Motor neuron (in vitro differentiated cells): ENCODE measurements around the gene MIOS. TPM values are rescaled to one million over a fixed set of nuclear protein-coding genes. Genes with fewer than 3 reads are reported as not detected.

Source experiments
- ATAC-seq, 8 experiments: fragments of 200-7000 bp; cut with Tn5 transposase; replicated peaks in 6 of 8; 2 replicates each; pipeline ENCODE4 v1.8.0; 2021; ENCODE audit warnings: mild to moderate bottlenecking in 8 of 8, moderate library complexity in 8 of 8
- H3K27ac ChIP-seq, 2 donors: fragments of 250-450 bp; sonication (Bioruptor Pico); 2 replicates each; pipeline ENCODE4 v1.9.0; 2021; ENCODE audit warnings: antibody characterized with exemption in 2 of 2, mild to moderate bottlenecking in 2 of 2, moderate library complexity in 1 of 2
- H3K4me1 ChIP-seq, 2 donors: fragments of 250-450 bp; sonication (Bioruptor Pico); replicated peaks in 1 of 2; 2 replicates each; pipeline ENCODE4 v1.6.1; 2021; ENCODE audit warnings: antibody characterized with exemption in 2 of 2, mild to moderate bottlenecking in 2 of 2, moderate library complexity in 1 of 2
- H3K4me3 ChIP-seq, 5 donors: fragments of 250-450 bp; sonication (Bioruptor Pico); 2 replicates each; pipeline ENCODE4 v1.9.0; 2021; ENCODE audit warnings: antibody characterized with exemption in 5 of 5, mild to moderate bottlenecking in 5 of 5, moderate library complexity in 4 of 5
- WGBS, 10 experiments: fragments of 450-650 bp; shearing (Covaris generic); methylation state at CpG; one replicate each; pipeline ENCODE4 v1.0.0; 2022; 5-methylcytosine and 5-hydroxymethylcytosine counted together
- in situ Hi-C, 9 experiments: fragments of 400-800 bp; cut with MboI; loops; one replicate each; pipeline ENCODE4 v1.15.0; 2021; ENCODE audit warnings: low sequenced_read_pairs in 9 of 9, low pct_unique_long_range_greater_than_20kb in 2 of 9; ENCODE audit not compliant: unreplicated experiment in 9 of 9
- total RNA-seq, 8 experiments: library from RNA; unstranded; fragments of 300-600 nt; gene quantifications; 2 replicates each; pipeline versions ENCODE4 v1.2.3 to v1.2.4, GENCODE V29; 2022

Gene MIOS
- total RNA-seq, 8 experiments from 2014 or later = 8.1 to 30.3 (median 25.4) TPM

DNA sequence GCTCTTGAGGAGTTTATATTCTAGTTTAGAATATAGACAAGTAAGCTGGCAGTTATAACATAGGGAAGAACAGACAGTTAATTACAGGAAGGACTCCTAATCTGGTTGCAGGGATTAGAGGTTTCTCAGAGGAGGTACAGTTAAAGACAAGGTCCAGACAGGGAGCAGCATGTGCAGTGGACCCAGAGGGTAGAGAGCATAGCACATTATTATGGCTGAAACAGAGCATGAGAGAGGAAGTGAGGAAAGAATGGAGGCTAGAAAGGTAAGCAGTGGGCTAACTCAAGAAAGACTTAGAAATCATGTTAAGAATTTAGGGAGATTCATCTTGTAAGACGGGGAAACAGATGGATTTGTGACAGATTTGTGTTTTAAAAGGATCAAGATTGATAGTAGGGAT lies 9.7 kb downstream of the MIOS start:
- in situ Hi-C loops = loop anchor here in 1 of 9 experiments (25.0 kb wide), 1 partner anchor 636 kb away; no protein-coding TSS in a partner anchor
- no peaks in the 10 kb centered on the region for H3K4me1 ChIP-seq
- no peak overlapping the region for H3K4me3 ChIP-seq
- ATAC-seq = no peak
- H3K27ac ChIP-seq = no peak overlapping the region
- 78 to 100% (median 100%) methylated on average over 1 of the region's 1 CpG; no CpG with 5 or more reads in 4 of the 10 experiments for WGBS, 10 experiments

DNA sequence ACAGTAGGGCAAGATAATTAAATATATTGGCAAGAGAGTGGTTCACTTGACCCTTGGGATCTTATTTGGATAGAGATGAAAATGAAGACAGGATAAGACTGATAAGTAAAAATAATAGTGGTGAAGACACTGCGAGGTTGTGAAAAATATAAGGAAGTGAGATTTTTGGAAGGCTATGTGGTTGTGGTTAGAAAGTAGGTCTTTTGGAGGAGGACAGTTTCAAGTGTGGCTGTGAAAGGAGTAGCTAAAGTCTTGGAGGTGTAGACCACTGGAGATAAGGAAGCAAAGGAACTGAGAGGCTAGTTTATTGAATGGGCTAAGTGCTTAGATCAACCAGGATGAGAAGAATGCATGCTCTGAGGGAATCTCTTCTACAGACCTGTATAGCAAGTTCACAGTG lies 11.2 kb downstream of the MIOS start:
- H3K4me3 ChIP-seq = no peak overlapping the region
- ATAC-seq = no peak
- no peak overlapping the region for H3K27ac ChIP-seq
- 69 to 100% (median 100%) methylated on average over 1 of the region's 1 CpG; no CpG with 5 or more reads in 2 of the 10 experiments for WGBS, 10 experiments
- in situ Hi-C loops = loop anchor here in 1 of 9 experiments (25.0 kb wide), 1 partner anchor 634 kb away; no protein-coding TSS in a partner anchor
- no peaks in the 10 kb centered on the region for H3K4me1 ChIP-seq

DNA sequence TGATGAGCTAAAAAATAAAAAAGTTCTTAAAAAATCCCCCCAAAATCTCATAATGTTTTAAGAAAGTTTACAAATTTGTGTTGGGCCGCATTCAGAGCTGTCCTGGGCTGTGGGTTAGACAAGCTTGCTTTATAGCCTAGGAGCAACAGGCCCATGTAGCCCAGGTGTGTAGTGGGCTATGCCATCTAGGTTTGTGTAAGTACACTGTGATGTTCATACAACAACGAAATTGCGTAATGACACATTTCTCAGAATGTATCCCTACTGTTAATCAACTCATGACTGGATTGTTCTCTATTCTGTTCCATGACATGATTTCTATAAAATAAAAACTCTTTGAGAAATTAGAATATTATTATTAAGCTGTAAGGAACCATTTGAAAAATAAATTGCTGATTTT lies 13.0 kb downstream of the MIOS start:
- WGBS, 10 experiments = 80 to 100% (median 100%) methylated on average over 1 to 3 of the region's 3 CpGs; no CpG with 5 or more reads in 3 of the 10 experiments
- no peak overlapping the region for H3K4me3 ChIP-seq
- H3K27ac ChIP-seq = no peak overlapping the region
- in situ Hi-C loops = loop anchor here in 1 of 9 experiments (25.0 kb wide), 1 partner anchor 633 kb away; no protein-coding TSS in a partner anchor
- H3K4me1 ChIP-seq = no peaks in the 10 kb centered on the region
- ATAC-seq = no peak

DNA sequence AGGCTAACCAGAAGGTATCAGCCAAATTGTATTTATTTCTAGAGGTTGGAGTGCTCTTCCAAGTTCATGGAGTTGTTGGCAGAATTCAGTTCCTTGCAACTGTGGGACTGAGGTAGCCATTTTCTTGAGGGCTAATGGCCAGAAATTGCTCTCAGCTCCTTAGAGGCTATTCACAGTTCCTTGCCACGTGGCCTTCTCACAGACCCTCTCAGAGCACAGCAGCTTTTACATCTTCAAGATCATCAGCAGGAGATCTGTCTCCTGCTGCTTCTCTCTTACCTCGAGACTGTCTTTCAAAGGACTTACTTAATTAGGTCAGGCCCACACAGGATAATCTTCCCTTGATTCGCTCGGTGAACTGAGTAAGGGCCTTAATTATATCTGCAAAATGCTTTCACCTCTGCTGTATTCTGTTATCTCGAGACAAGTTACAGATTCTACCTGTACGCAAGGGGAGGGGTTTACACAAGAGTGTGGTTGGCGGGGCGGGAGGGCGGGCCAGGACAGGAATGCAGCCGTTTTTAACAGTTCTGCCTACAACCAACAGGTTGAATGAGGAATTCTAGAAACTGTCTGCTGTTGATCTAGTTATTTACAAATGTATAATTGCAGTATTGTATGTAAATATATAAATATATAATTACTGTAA lies 15.0 kb downstream of the MIOS start:
- no peak overlapping the region for H3K27ac ChIP-seq
- H3K4me3 ChIP-seq = no peak overlapping the region
- no peak for ATAC-seq
- WGBS, 10 experiments = 29 to 90% (median 74%) methylated on average over 1 to 6 of the region's 10 CpGs; no CpG with 5 or more reads in 3 of the 10 experiments
- H3K4me1 ChIP-seq = no peaks in the 10 kb centered on the region
- in situ Hi-C loops = loop anchor here in 1 of 9 experiments (25.0 kb wide), 1 partner anchor 631 kb away; no protein-coding TSS in a partner anchor

DNA sequence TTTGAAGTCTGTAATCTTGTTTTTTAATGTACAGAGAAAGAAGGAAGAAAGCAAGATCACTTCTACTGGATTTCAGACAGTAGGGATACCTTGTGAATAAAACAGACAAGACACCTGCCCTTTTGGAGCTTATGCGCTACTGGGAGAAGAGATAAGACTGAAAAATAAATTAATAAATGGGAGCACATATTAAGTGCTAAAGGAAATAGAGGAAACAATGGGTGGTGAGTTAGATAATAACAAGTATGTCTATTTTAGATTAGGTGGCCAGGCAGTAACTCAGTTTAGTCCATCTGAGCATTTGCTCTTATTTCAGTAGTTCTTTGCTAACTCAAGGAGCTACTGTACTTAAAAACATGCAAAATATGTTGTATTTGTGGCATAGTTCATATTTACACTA lies 15.9 kb downstream of the MIOS start:
- in situ Hi-C loops = loop anchor here in 1 of 9 experiments (25.0 kb wide), 1 partner anchor 630 kb away; no protein-coding TSS in a partner anchor
- Histone ChIP-seq H3K4me1 (no peaks in the 10 kb centered on the region), H3K4me3 (no peak overlapping the region), H3K27ac (no peak overlapping the region)
- no peak for ATAC-seq
- WGBS, 10 experiments = 92 to 100% (median 100%) methylated on average over 1 of the region's 1 CpG; no CpG with 5 or more reads in 1 of the 10 experiments

DNA sequence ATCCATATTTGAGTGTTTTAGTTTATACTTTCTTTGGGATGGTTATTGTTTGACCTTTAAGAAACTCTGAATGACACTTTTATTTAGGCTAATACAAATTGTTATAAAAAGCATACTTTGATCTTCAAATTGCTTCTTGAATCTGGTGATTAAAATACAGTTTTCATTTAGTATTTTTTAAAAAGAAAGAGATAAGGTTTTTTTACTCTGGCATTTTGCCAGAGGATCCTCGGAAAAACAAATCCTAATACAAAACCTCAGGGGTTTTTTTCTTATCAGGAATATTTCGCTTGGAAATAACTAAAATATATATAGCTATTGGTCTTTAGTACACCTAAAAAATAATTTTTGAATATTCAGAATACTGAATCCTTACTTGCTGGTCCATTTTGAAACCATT lies 17.0 kb downstream of the MIOS start:
- in situ Hi-C loops = loop anchor here in 1 of 9 experiments (25.0 kb wide), 1 partner anchor 629 kb away; no protein-coding TSS in a partner anchor
- no peak for ATAC-seq
- 85 to 100% (median 96%) methylated on average over 2 of the region's 2 CpGs for WGBS, 10 experiments
- no peak overlapping the region for H3K27ac ChIP-seq
- H3K4me3 ChIP-seq = no peak overlapping the region
- no peaks in the 10 kb centered on the region for H3K4me1 ChIP-seq

DNA sequence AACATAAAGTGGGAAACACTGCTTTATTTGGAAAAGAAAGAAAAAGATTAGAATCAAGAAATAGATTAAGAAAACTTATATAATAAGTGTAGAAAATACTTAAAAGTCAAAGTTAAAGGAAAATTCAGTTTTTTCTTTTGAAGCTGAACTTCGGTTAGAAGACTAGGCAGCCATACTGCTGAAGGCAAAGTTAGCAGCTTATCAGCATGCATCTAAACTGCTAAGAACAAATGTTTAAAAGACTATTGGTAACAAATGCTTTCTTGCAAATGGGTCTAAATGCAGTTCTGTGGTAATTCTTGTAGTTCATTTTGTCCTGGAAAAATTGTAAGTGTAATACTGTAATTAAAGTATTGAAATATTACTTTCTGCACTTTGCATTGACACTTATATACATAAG lies 18.0 kb downstream of the MIOS start:
- no peak overlapping the region for H3K4me3 ChIP-seq
- no peak overlapping the region for H3K27ac ChIP-seq
- H3K4me1 ChIP-seq = no peaks in the 10 kb centered on the region
- in situ Hi-C loops = loop anchor here in 1 of 9 experiments (25.0 kb wide), 1 partner anchor 628 kb away; no protein-coding TSS in a partner anchor
- ATAC-seq = no peak
- 60 to 100% (median 90%) methylated on average over 1 of the region's 1 CpG for WGBS, 10 experiments

DNA sequence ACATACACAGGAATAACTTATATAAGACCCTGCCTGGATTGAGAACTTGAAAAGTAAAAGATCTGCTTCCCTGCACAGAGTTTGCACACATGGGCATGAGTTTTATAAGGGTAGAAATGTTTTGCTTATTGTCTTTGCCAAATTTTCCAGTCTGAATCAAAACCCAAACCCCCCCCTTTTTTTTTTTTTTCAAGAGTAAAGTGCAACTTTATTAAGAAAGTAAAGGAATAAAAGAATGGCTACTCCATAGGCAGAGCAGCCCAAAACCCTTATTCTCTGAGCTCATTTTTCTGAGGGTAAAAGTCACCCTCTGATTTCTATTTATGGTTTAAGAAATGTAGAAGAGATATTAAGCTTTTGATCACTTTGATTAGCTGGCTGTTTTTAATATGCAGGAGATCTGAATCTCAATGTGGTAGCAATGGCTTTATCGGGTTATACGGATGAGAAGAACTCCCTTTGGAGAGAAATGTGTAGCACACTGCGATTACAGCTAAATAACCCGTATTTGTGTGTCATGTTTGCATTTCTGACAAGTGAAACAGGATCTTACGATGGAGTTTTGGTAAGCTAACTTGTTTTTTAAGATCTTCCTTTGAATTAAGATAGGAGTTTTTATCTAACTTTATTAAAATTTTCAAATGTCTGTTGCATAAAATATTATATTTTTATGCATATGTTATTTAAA lies 18.7 kb downstream of the MIOS start:
- no peak overlapping the region for H3K27ac ChIP-seq
- H3K4me3 ChIP-seq = no peak overlapping the region
- H3K4me1 ChIP-seq = no peaks in the 10 kb centered on the region
- 92 to 100% (median 96%) methylated on average over 3 to 5 of the region's 5 CpGs for WGBS, 10 experiments
- no peak for ATAC-seq
- in situ Hi-C loops = loop anchor here in 1 of 9 experiments (25.0 kb wide), 1 partner anchor 627 kb away; no protein-coding TSS in a partner anchor

DNA sequence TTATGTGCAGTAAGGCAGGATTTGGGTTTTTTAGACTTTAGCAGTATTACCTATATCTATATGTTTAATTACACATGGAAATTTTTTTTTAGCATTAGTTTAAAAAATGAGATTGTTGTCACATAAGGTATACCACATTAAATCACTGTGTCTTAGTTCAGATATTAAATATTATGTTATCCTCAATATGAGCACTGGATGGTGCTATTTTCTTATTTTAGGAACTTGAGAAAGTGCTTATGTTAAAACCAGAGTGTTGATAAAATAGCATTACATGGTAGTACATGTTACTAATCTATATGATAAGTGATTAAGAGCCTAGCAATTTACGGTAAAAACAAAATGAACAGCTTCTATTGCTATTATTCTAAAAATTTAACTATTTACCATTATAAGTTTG lies 28.8 kb downstream of the MIOS start:
- Histone ChIP-seq H3K4me3 (no peak overlapping the region), H3K4me1 (no peaks in the 10 kb centered on the region), H3K27ac (no peak overlapping the region)
- 29 to 100% (median 83%) methylated on average over 1 of the region's 1 CpG; no CpG with 5 or more reads in 3 of the 10 experiments for WGBS, 10 experiments
- ATAC-seq = peak in 2 of 8 experiments; percentile 34 to 46
- in situ Hi-C loops = loop anchor here in 1 of 9 experiments (25.0 kb wide), 1 partner anchor 617 kb away; no protein-coding TSS in a partner anchor

DNA sequence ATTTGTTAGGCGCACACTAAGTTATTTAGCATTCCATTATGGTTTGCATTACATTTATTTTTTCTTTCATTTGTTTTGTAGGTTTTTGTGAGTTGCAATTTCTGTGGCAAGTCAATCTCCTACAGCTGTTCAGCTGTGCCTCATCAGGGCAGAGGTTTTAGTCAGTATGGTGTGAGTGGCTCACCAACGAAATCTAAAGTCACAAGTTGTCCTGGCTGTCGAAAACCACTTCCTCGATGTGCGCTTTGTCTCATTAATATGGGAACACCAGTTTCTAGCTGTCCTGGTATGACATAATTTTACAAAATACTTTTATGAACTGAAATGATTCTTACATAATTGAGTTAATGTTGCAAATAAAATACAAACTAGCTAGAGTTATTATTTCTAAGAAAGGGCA lies 29.5 kb downstream of the MIOS start:
- no peak overlapping the region for H3K27ac ChIP-seq
- no peak for ATAC-seq
- no peak overlapping the region for H3K4me3 ChIP-seq
- 87 to 100% (median 96%) methylated on average over 3 to 5 of the region's 5 CpGs; no CpG with 5 or more reads in 1 of the 10 experiments for WGBS, 10 experiments
- in situ Hi-C loops = loop anchor here in 1 of 9 experiments (25.0 kb wide), 1 partner anchor 616 kb away; no protein-coding TSS in a partner anchor
- no peaks in the 10 kb centered on the region for H3K4me1 ChIP-seq

DNA sequence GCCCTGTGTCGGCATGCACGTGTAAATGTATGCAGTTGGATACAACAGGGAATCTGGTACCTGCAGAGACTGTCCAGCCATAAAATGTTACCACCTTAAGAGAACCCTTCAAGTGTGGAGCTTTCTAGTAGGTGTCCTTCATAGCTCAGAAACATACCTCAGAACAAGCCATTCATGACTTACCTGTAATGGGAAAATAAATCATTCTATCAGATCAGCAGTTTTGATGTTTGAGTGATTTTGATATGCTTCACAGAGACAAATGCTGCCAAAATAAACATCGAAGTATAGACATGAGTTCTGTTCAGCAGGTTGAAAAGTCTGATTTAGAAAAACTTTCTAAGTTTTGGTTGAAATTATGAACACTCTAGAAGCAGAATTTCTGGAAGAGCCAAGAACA lies 40.3 kb downstream of the MIOS start:
- H3K27ac ChIP-seq = no peak overlapping the region
- in situ Hi-C loops = no loop called here
- no peaks in the 10 kb centered on the region for H3K4me1 ChIP-seq
- no peak overlapping the region for H3K4me3 ChIP-seq
- no peak for ATAC-seq
- WGBS, 10 experiments = 44 to 100% (median 97%) methylated on average over 1 to 3 of the region's 3 CpGs

DNA sequence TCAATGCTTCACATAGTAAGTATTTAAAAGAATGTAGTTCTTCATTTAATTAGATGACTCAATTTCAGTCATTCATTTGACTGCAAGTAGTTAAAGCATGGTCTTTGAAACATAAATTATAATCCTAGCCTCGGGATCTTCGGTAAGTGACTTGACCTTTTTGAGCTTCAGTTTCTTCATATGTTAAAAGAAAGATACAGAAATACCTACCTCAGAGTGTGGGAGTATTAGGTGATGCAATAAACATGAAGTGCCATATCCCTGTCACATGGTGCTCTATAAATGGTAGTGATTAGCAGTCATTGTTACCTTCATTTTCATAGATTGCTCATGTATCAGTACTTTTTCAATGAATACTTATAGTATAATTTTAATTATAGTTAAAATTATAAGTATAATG lies 42.6 kb downstream of the MIOS start:
- no peak overlapping the region for H3K4me3 ChIP-seq
- no peak for ATAC-seq
- 38 to 100% (median 87%) methylated on average over 1 to 2 of the region's 2 CpGs; no CpG with 5 or more reads in 2 of the 10 experiments for WGBS, 10 experiments
- no peaks in the 10 kb centered on the region for H3K4me1 ChIP-seq
- no peak overlapping the region for H3K27ac ChIP-seq
- in situ Hi-C loops = no loop called here

DNA sequence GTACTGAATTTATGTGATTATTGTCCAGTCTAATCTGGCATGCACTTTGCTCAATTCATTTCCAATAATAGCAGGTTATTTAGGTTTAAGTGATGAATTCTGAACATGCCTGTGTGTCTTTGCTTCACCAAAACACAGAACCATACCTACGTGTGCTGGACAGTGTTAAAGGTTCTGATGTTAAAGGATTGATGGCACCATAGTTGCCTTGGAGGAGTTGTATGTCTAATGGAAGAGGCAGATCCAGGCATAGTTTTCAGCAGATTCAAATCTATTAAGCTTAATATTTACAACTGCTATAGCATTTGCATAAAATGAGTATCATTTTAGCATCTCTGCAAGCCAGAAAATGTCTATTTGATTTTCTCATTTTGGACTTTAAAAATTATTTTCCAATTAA lies 45.8 kb downstream of the MIOS start:
- no peak overlapping the region for H3K4me3 ChIP-seq
- WGBS, 10 experiments = 22 to 100% (median 89%) methylated on average over 1 of the region's 1 CpG; no CpG with 5 or more reads in 3 of the 10 experiments
- in situ Hi-C loops = no loop called here
- ATAC-seq = no peak
- H3K4me1 ChIP-seq = no peaks in the 10 kb centered on the region
- H3K27ac ChIP-seq = no peak overlapping the region
